NB4 (cell line): ENCODE measurements around the gene EID3.
"Not testable (repeated sequence)": the region's sequence is repeated elsewhere in the genome, so short reads cannot be mapped to it uniquely, and the experiment has no call there.

ENCODE experiments used
- DNase-seq: peaks from one replicate; pipeline ENCODE4 v3.0.0; 2010; ENCODE audit warnings: low read depth
- H3K4me3 ChIP-seq: one replicate; pipeline ENCODE4 v1.5.1; 2011; ENCODE audit warnings: mild to moderate bottlenecking, low read depth, low read length, moderate library complexity
- CTCF ChIP-seq: IDR thresholded peaks from one replicate; pipeline ENCODE4 v1.5.1; 2012; ENCODE audit warnings: low read depth, low read length
- MAX ChIP-seq: IDR thresholded peaks from 2 replicates; pipeline ENCODE4 v1.6.1; 2011; ENCODE audit warnings: low read depth, low read length
- MYC ChIP-seq: IDR thresholded peaks from 2 replicates; pipeline ENCODE4 v1.6.1; 2011; ENCODE audit warnings: low read depth, low read length
- POLR2A ChIP-seq: IDR thresholded peaks from 2 replicates; pipeline ENCODE4 v1.6.1; 2011; ENCODE audit warnings: mild to moderate bottlenecking; ENCODE audit not compliant: insufficient read length; ENCODE audit errors: extremely low read depth

Gene EID3

GRCh38 chr12:104323899-104324298, 20.4 kb downstream of the EID3 start:
- TF ChIP-seq POLR2A = no peak
- TF ChIP-seq MAX = no peak
- TF ChIP-seq CTCF = no peak
- TF ChIP-seq MYC = no peak
- H3K4me3 ChIP-seq = no peak overlapping the region
- DNase-seq = no peak

DNA sequence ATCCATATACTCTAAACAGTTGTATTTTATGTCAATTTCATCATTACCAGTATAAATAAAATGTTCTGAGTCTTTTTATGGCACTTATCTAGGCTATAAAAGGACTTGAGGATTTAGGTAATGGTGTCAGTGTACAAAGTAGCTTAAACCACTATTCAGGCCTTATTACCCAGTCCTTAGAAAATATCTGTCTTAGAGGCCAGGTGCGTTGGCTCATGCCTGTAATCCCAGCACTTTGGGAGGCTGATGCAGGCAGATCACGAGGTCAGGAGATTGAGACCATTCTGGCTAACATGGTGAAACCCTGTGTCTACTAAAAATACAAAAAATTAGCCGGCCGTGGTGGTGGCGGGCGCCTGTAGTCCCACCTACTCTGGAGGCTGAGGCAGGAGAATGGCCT, 24.7 kb downstream of the EID3 start:
- H3K4me3 ChIP-seq, DNase-seq: not testable (repeated sequence)

DNA sequence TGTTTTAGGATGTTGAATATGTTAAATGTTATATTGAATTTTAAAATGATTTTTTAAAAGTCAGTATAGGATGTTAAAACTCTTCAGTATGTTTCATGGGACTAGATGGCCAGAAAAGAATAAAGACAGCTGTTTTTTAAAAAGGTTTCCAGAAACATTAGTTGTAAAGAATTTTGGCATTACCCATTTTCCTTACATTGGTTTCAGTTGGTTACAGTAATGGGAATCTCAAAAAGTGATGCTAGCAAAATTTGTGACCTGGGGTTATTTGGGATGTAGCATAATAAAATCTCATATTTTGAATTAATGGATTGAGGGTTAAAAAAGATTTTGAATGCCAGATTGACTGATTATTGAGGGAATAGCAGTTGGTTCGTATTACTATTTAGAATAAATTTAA, 25.3 kb downstream of the EID3 start:
- TF ChIP-seq MYC (no peak), CTCF (no peak), POLR2A (no peak), MAX (no peak)
- H3K4me3 ChIP-seq = no peak overlapping the region
- no peak for DNase-seq

GRCh38 chr12:104329707-104330532, 26.4 kb downstream of the EID3 start:
- DNase-seq = no peak
- H3K4me3 ChIP-seq = no peak overlapping the region
- TF ChIP-seq MAX = no peak
- no peak for TF ChIP-seq CTCF
- TF ChIP-seq MYC = no peak
- TF ChIP-seq POLR2A = no peak

- H3K4me3 ChIP-seq = no peak overlapping the region
- TF ChIP-seq MYC (no peak), CTCF (no peak), POLR2A (no peak), MAX (no peak)
- no peak for DNase-seq
Measured at GRCh38 chr12:104331376-104331775, 27.8 kb downstream of the EID3 start.

- not testable (repeated sequence) for H3K4me3 ChIP-seq, DNase-seq
Measured at GRCh38 chr12:104332273-104332672, 28.7 kb downstream of the EID3 start.

DNA sequence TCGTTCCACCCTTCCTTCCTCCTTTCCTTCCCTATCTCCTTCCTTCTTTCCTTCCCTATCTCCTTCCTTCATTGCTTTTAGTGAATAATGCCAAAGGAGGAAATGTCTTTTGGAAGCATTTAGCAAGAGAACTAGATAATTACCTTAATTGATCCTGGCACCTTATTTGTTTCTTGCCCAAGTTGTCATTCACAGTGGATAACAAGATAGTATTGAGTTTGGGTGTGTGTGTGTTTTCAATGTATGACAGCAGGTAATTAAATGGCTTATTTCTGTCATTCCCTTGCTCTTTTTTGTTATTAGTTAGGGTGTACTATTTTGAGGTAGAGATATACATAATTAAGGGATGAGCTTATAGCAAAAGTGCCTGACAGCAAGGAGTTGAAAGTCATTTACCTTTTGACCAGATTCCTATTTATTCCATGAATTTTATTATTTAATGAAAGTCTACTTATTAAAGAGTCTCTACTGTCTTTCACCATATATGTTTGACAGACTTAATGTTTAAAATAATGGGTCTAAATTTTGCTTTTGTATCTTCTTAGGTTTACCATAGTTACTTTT, 30.2 kb downstream of the EID3 start:
- TF ChIP-seq CTCF (no peak), POLR2A (no peak), MAX (no peak), MYC (no peak)
- DNase-seq = no peak
- no peak overlapping the region for H3K4me3 ChIP-seq
